Naive thymus-derived CD4-positive, alpha-beta T cell (primary cell): Measurements from ENCODE around the gene MGRN1. TPM values are rescaled to one million over a fixed set of nuclear protein-coding genes. Genes with fewer than 3 reads are reported as not detected.
A peak's percentile ranks its signal among the peaks of the same experiment; 100 is the strongest.

Experiments
- ATAC-seq: fragments of 150-1000 bp; cut with Tn5 transposase; 2 replicates; pipeline ENCODE4 v1.10.0; 2021; ENCODE audit warnings: mild to moderate bottlenecking, moderate library complexity
- CTCF ChIA-PET: fragments of 350-600 bp; sonication (Branson Sonifier 250); formaldehyde crosslinking; loops from one replicate; lab custom pipeline; 2021; ENCODE audit warnings: antibody characterized with exemption; lab: Charles Lee
- POLR2A ChIA-PET: fragments of 350-600 bp; sonication (Branson Sonifier 250); formaldehyde crosslinking; loops from one replicate; lab custom pipeline; 2021; ENCODE audit warnings: antibody characterized with exemption, inconsistent platforms; lab: Charles Lee
- DNase-seq, 9 donors: peaks; one replicate each; pipeline versions ENCODE4 v3.0.0 to v3.0.0-alpha.2; 2020 to 2022; ENCODE audit warnings: mixed read lengths in 1 of 9
- H3K27ac ChIP-seq: one replicate; pipeline ENCODE4 v1.7.0; 2013; ENCODE audit warnings: mild to moderate bottlenecking, low read depth, low read length, moderate library complexity
- H3K27me3 ChIP-seq, 2 donors: one replicate each; pipeline ENCODE4 v1.7.0; 2013; ENCODE audit warnings: low read length in 2 of 2, mild to moderate bottlenecking in 2 of 2, moderate library complexity in 2 of 2; ENCODE audit not compliant: control insufficient read depth in 2 of 2, insufficient read depth in 2 of 2
- H3K36me3 ChIP-seq, 3 experiments: 1 replicate in 2 of 3; 2 replicates in 1 of 3; pipeline ENCODE4 v1.7.0; 2013; ENCODE audit warnings: low read length in 3 of 3, mild to moderate bottlenecking in 3 of 3, moderate library complexity in 1 of 3; ENCODE audit not compliant: insufficient read depth in 3 of 3, control insufficient read depth in 2 of 3
- H3K4me1 ChIP-seq, 2 donors: one replicate each; pipeline ENCODE4 v1.7.0; 2013; ENCODE audit warnings: low read length in 2 of 2, mild to moderate bottlenecking in 2 of 2, moderate library complexity in 1 of 2; ENCODE audit not compliant: control insufficient read depth in 2 of 2, insufficient read depth in 2 of 2
- H3K4me3 ChIP-seq: 2 replicates; pipeline ENCODE4 v1.7.0; 2013; ENCODE audit warnings: mild to moderate bottlenecking, low read length
- H3K9me3 ChIP-seq, 3 experiments: 1 replicate in 2 of 3; 2 replicates in 1 of 3; pipeline ENCODE4 v1.7.0; 2013; ENCODE audit warnings: low read length in 3 of 3; ENCODE audit not compliant: control insufficient read depth in 2 of 3
- H3K27ac Mint-ChIP-seq, 9 donors: one replicate each; pipeline ENCODE4 v1.8.0; 2020 to 2022; ENCODE audit warnings: mixed read lengths in 9 of 9, mild to moderate bottlenecking in 8 of 9, moderate library complexity in 5 of 9, inconsistent platforms in 2 of 9
- H3K27me3 Mint-ChIP-seq, 5 donors: one replicate each; pipeline ENCODE4 v1.8.0; 2021 to 2022; ENCODE audit warnings: mixed read lengths in 5 of 5, mild to moderate bottlenecking in 1 of 5
- H3K36me3 Mint-ChIP-seq, 5 donors: one replicate each; pipeline ENCODE4 v1.8.0; 2020 to 2022; ENCODE audit warnings: mixed read lengths in 5 of 5, mild to moderate bottlenecking in 3 of 5, inconsistent platforms in 1 of 5
- H3K4me1 Mint-ChIP-seq, 7 donors: one replicate each; pipeline ENCODE4 v1.8.0; 2020 to 2022; ENCODE audit warnings: mixed read lengths in 7 of 7, mild to moderate bottlenecking in 3 of 7, inconsistent platforms in 1 of 7
- H3K4me3 Mint-ChIP-seq, 10 donors: one replicate each; pipeline ENCODE4 v1.8.0; 2020 to 2022; ENCODE audit warnings: mild to moderate bottlenecking in 10 of 10, mixed read lengths in 10 of 10, moderate library complexity in 6 of 10, inconsistent platforms in 2 of 10
- H3K9me3 Mint-ChIP-seq, 11 donors: one replicate each; pipeline ENCODE4 v1.8.0; 2020 to 2022; ENCODE audit warnings: mixed read lengths in 11 of 11, mild to moderate bottlenecking in 4 of 11, inconsistent platforms in 1 of 11, moderate library complexity in 1 of 11
- intact Hi-C, 2 donors: fragments of 100-400 bp; cut with micrococcal nuclease; formaldehyde crosslinking; loops; one replicate each; pipeline ENCODE4 v1.15.1; 2023
- polyA plus RNA-seq, 2 donors: library from polyadenylated mRNA; unstranded; fragments of 300-500 nt; fragmentation: Illumina TruSeq; gene quantifications; one replicate each; pipeline ENCODE4 v1.2.3, GENCODE V29; 2021
- total RNA-seq, 6 experiments: library from RNA in 5 of 6; stranded (reverse) in 5 of 6; gene quantifications; 1 replicate in 5 of 6; 2 replicates in 1 of 6; pipeline ENCODE4 v1.2.3 and lab custom pipeline; 2021 to 2026

MGRN1 gene
- total and polyA plus RNA-seq, 7 experiments from 2014 or later: 4.9 to 103 (median 71.1) TPM

DNA sequence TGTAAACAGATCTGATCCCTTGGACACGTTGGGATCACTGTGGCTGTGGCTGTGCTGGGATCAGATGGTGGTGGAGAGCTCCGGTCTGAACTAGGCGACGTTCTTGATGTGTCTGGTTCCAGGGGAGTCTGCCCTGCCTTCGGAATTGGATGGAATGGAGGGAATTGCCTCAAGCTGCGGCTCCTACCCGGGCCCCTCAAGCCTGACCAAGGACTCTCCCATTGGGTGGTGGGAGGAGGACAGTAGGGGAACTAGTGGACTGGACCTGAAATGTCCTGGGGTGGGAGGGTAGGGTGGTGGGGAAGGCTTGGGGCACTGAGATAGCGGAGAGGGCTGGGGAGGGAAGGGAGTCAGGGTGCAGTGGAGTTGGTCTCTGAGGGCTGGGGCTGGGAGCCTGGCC lies 6.7 kb upstream of the MGRN1 start:
- H3K36me3 ChIP-seq: peaks cover 0 to 5% (median 0%) of the 10 kb centered on the region in 3 experiments
- peaks cover 28 to 35% of the 10 kb centered on the region in 2 donors for H3K4me1 ChIP-seq
- Mint-ChIP-seq H3K27ac (peak overlapping the region in 7 of 9 donors; percentile 52 to 99 (median 98)), H3K36me3 (peaks cover 0 to 3% (median 0%) of the 10 kb centered on the region in 5 donors), H3K4me1 (peaks cover 3 to 41% (median 23%) of the 10 kb centered on the region in 7 donors), H3K27me3 (no peaks in the 10 kb centered on the region), H3K9me3 (no peaks in the 10 kb centered on the region), H3K4me3 (peak overlapping the region in 7 of 10 donors; percentile 25 to 98 (median 95))
- CTCF ChIA-PET: interaction anchor here (0.6 to 0.8 kb wide), 3 partner anchors 17 to 146 kb away, joined by 3 read pairs; no protein-coding TSS in a partner anchor
- no peaks in the 10 kb centered on the region for H3K9me3 ChIP-seq
- ATAC-seq (no peak), DNase-seq (no peak)
- H3K4me3 ChIP-seq: no peak overlapping the region
- H3K27ac ChIP-seq: peak overlapping the region; percentile 35
- intact Hi-C loops: loop anchor here (2.0 to 10.0 kb wide), 7 partner anchors 47 to 1736 kb away; partner anchors contain the start of genes DNAJA3 (in 1 of the 2), EEF2KMT (in 1 of the 2), FLYWCH2 (in 1 of the 2) and PAM16 (in 1 of the 2)
- no peaks in the 10 kb centered on the region for H3K27me3 ChIP-seq
- POLR2A ChIA-PET: interaction anchor here (0.7 to 2.8 kb wide), 3 partner anchors 7 to 64 kb away, joined by 3 to 28 read pairs (median 3); partner anchors contain the start of gene MGRN1

DNA sequence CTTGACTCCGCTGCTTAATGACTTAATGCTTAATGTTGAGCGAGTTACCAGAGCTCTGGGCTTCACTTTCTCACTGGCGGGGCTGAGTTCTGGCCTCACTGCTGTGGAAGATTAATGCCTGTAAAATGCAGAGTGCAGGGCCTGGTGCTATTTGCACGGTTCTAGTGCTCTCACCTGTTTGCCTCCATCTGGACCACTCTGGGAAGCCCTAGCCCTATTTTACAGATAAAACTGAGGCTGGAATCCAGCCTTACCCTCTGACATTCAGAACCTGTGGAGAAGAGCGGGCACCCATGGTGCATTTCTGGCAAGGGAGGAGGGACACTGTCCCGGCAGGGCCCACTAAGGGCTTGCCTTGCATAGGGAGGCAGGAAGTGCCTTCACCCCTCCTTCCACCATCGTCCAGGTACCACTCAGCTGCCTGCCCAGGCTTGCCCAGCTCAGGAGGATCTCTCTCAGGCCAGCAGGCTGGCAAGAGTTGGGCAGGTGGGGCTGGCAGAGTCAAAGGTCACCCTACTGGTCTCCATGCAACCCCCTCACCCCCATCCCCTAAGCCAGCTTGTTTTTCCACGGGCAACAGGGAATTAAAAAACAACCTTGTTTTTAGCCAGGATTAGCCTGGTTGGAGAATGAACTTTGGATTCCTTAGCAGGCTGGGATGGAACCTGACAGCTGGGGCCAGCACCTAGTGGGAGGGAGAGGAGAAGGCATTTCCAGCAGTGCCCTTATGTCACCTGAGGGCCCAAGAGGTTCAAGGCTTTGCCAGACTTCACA lies 5.8 kb upstream of the MGRN1 start:
- H3K27me3 ChIP-seq: no peaks in the 10 kb centered on the region
- peak overlapping the region; percentile 35 for H3K27ac ChIP-seq
- CTCF ChIA-PET: interaction anchor here (0.6 to 0.8 kb wide), 2 partner anchors 16 to 59 kb away, joined by 3 read pairs; no protein-coding TSS in a partner anchor
- peaks cover 0 to 3% (median 0%) of the 10 kb centered on the region in 5 donors for H3K36me3 Mint-ChIP-seq
- POLR2A ChIA-PET: interaction anchor here (1.1 kb wide), 1 partner anchor 46 kb away, joined by 3 read pairs; no protein-coding TSS in a partner anchor
- no peaks in the 10 kb centered on the region for H3K27me3 Mint-ChIP-seq
- H3K4me3 ChIP-seq: no peak overlapping the region
- ATAC-seq (no peak), DNase-seq (no peak)
- peak overlapping the region in 5 of 10 donors; percentile 6 to 98 (median 31) for H3K4me3 Mint-ChIP-seq
- peaks cover 20 to 28% of the 10 kb centered on the region in 2 donors for H3K4me1 ChIP-seq
- intact Hi-C loops: loop anchor here (5.0 to 10.0 kb wide), 2 partner anchors 476 to 1737 kb away; partner anchors contain the start of genes EEF2KMT (in 1 of the 2) and FLYWCH2 (in 1 of the 2)
- H3K9me3 Mint-ChIP-seq: no peaks in the 10 kb centered on the region
- peak overlapping the region in 5 of 9 donors; percentile 32 to 99 (median 53) for H3K27ac Mint-ChIP-seq
- no peaks in the 10 kb centered on the region for H3K9me3 ChIP-seq
- H3K4me1 Mint-ChIP-seq: peaks cover under 1 to 34% (median 18%) of the 10 kb centered on the region in 7 donors
- H3K36me3 ChIP-seq: peaks cover 0 to 5% (median 0%) of the 10 kb centered on the region in 3 experiments

DNA sequence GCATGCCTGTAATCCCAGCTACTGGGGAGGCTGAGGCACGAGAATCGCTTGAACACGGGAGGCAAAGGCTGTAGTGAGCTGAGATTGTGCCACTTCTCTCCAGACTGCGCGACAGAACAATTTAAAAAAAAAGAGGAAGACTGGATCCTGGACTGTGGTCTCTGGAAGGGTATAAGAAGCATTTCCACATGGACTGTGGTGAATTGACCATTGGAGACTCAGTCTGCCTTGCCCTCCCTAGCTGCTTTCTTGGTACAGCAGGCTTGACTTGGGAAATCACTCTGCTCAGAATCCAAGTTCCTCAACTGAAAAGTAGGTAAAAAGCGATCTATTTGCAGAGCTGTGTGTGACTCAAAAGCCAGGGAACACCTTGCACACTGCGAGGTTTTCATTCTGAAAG lies 1.0 kb upstream of the MGRN1 start:
- Mint-ChIP-seq H3K27me3 (no peaks in the 10 kb centered on the region), H3K9me3 (no peaks in the 10 kb centered on the region), H3K4me3 (peak overlapping the region in 9 of 10 donors; percentile 88 to 99 (median 94)), H3K27ac (peak overlapping the region in 8 of 9 donors; percentile 20 to 98 (median 96)), H3K4me1 (peaks cover 20 to 40% (median 35%) of the 10 kb centered on the region in 7 donors), H3K36me3 (peaks cover 0 to 7% (median 0%) of the 10 kb centered on the region in 5 donors)
- ATAC-seq (no peak), DNase-seq (no peak)
- Histone ChIP-seq H3K4me1 (peaks cover 18 to 21% of the 10 kb centered on the region in 2 donors), H3K36me3 (no peaks in the 10 kb centered on the region), H3K9me3 (no peaks in the 10 kb centered on the region), H3K27ac (peak overlapping the region; percentile 83), H3K27me3 (no peaks in the 10 kb centered on the region), H3K4me3 (peak overlapping the region; percentile 72)
- CTCF ChIA-PET: interaction anchor here (0.7 to 1.6 kb wide), 13 partner anchors 8 to 1529 kb away, joined by 3 to 7 read pairs (median 4); partner anchors contain the start of genes ANKS3, DNAAF8 and NUDT16L1
- POLR2A ChIA-PET: interaction anchor here (0.9 to 4.2 kb wide), 14 partner anchors 7 to 350 kb away, joined by 3 to 28 read pairs (median 4); partner anchors contain the start of genes ANKS3, DNAAF8, NUDT16L1 and TFAP4
- intact Hi-C loops: loop anchor here in 1 of 2 donors (5.0 kb wide), 1 partner anchor 116 kb away; no protein-coding TSS in a partner anchor

DNA sequence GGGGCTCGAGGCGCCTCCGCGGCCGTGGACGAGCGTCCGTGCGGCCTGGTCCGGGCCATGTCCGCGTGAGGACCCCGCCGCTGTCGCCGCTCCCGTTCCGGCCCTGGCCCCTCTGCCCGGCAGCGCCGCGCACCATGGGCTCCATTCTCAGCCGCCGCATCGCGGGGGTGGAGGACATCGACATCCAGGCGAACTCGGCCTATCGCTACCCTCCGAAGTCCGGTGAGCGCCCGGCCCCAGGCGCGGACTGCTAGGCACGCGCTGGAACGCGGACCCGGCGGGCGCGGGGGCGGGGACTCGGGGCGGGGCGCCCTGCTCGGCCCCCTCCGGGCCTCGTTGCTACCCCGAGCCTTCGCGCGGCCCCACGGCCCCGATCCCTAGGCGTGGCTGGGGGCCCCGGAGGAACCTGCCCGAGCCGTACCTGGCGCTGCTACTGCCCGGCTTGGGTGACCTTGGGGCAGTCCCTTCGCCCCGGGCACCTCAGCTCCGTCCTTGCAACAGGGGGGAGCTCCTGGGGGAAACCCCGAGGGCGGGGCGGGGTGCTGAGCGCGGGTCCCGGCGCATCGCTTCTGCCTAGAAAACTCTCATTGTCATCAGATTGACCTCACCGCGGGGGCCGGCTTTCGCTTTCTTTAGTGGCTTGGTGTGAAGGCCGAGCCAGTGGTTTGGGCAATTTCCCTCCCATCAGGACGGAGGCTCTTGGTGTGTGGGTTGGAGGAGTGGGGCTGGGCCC lies 367 bp downstream of the MGRN1 start:
- intact Hi-C loops: loop anchor here (1.0 to 5.0 kb wide), 22 partner anchors 9 to 333 kb away; partner anchors contain the start of genes GLYR1 (in 2 of the 2), NUDT16L1 (in 2 of the 2), ROGDI (in 2 of the 2) and UBN1 (in 2 of the 2)
- no peaks in the 10 kb centered on the region for H3K9me3 Mint-ChIP-seq
- H3K4me3 Mint-ChIP-seq: peak overlapping the region; percentile 91 to 99 (median 94)
- peak; percentile 55 for ATAC-seq
- peak overlapping the region; percentile 72 for H3K4me3 ChIP-seq
- H3K9me3 ChIP-seq: no peaks in the 10 kb centered on the region
- peaks cover 0 to 12% (median 5%) of the 10 kb centered on the region in 5 donors for H3K36me3 Mint-ChIP-seq
- no peaks in the 10 kb centered on the region for H3K27me3 ChIP-seq
- H3K27ac ChIP-seq: peak overlapping the region; percentile 83
- H3K27ac Mint-ChIP-seq: peak overlapping the region; percentile 83 to 98 (median 95)
- ChIA-PET CTCF (interaction anchor here (0.6 to 1.6 kb wide), 12 partner anchors 8 to 208 kb away, joined by 3 to 7 read pairs (median 4); partner anchors contain the start of genes ANKS3, DNAAF8 and NUDT16L1), POLR2A (interaction anchor here (0.5 to 4.2 kb wide), 13 partner anchors 9 to 205 kb away, joined by 3 to 28 read pairs (median 4); partner anchors contain the start of genes ANKS3, DNAAF8 and NUDT16L1)
- H3K36me3 ChIP-seq: no peaks in the 10 kb centered on the region
- DNase-seq: peak; percentile 15 to 82 (median 28)
- H3K27me3 Mint-ChIP-seq: no peaks in the 10 kb centered on the region
- peaks cover 26 to 45% (median 40%) of the 10 kb centered on the region in 7 donors for H3K4me1 Mint-ChIP-seq
- peaks cover 18 to 21% of the 10 kb centered on the region in 2 donors for H3K4me1 ChIP-seq

DNA sequence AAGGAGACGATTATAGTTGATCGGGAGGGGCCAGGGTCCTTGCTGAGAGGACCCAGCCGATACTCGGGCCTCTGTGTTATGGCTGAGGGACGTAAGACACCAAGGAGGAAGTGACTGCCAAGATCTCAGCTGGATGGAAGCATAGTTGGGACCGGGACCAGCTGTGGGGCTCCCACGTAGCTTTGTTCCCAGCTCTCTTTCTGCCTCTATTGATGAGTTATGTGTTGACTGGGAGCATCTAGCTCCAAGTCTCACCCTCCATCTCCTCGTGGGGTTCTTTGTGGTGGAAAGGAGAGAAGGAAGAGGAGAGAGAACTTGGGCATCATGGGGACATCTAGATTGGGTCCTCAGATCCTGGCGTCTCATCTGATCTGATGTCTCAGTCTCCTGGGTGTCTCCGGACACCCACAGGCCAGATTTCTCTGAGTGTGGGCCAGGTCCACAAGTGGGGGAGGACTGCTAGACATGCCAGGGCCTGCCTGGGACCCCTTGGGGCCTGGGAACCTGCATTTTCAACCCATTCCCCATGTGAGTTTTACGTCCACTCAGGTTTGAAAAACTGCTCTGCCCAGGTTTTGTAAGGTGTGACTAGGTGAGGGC lies 1.0 kb downstream of the MGRN1 start:
- CTCF ChIA-PET: interaction anchor here (0.6 to 1.1 kb wide), 3 partner anchors 9 to 208 kb away, joined by 3 to 5 read pairs (median 3); no protein-coding TSS in a partner anchor
- H3K27me3 Mint-ChIP-seq: no peaks in the 10 kb centered on the region
- H3K4me1 ChIP-seq: peaks cover 18 to 21% of the 10 kb centered on the region in 2 donors

More for the DNA sequence above, 1.0 kb downstream of the MGRN1 start:
- intact Hi-C loops: loop anchor here (1.0 to 2.0 kb wide), 10 partner anchors 11 to 275 kb away; partner anchors contain the start of genes DNAJA3 (in 1 of the 2), GLYR1 (in 1 of the 2), HMOX2 (in 1 of the 2) and NUDT16L1 (in 1 of the 2)
- peak overlapping the region; percentile 72 for H3K4me3 ChIP-seq
- peak overlapping the region; percentile 83 for H3K27ac ChIP-seq
- Mint-ChIP-seq H3K4me1 (peaks cover 26 to 45% (median 40%) of the 10 kb centered on the region in 7 donors), H3K36me3 (peaks cover 0 to 12% (median 5%) of the 10 kb centered on the region in 5 donors), H3K27ac (peak overlapping the region; percentile 81 to 95 (median 92)), H3K9me3 (no peaks in the 10 kb centered on the region), H3K4me3 (peak overlapping the region; percentile 91 to 99 (median 94))
- no peaks in the 10 kb centered on the region for H3K36me3 ChIP-seq
- POLR2A ChIA-PET: interaction anchor here (0.5 to 4.2 kb wide), 4 partner anchors 9 to 68 kb away, joined by 3 to 28 read pairs (median 10); partner anchors contain the start of gene NUDT16L1
- DNase-seq (no peak), ATAC-seq (peak; percentile 2)
- H3K27me3 ChIP-seq: no peaks in the 10 kb centered on the region
- no peaks in the 10 kb centered on the region for H3K9me3 ChIP-seq
